Left renal cortex interstitium (tissue), 4 donors: ENCODE measurements around the gene FOXQ1. TPM values are rescaled to one million over a fixed set of nuclear protein-coding genes. Genes with fewer than 3 reads are reported as not detected.

Source experiments
- DNase-seq, 4 donors: peaks; one replicate each; pipeline ENCODE4 v3.0.0-alpha.2; 2013; ENCODE audit warnings: low read depth in 4 of 4, low spot score in 2 of 4, missing footprints in 1 of 4
- polyA plus RNA-seq, 4 donors: library from polyadenylated mRNA; unstranded; fragments of 120-200 nt; gene quantifications; one replicate each; pipeline ENCODE4 v1.2.1, GENCODE V29; 2013; ENCODE audit not compliant: insufficient read length in 4 of 4

Gene FOXQ1
- polyA plus RNA-seq = 10 to 100 TPM in 3 of 4 donors, 1 to 10 TPM in 1; 9.5 to 14.3 (median 11.3) TPM

GRCh38 chr6:1311400-1312202, at the start of gene FOXQ1:
FOXQ1 (plus strand) TSS chr6:1312098; CDS start chr6:1312705, 607 bp downstream.
- no peak for DNase-seq

GRCh38 chr6:1262704-1263038, 49.2 kb upstream of the FOXQ1 start:
- no peak for DNase-seq

GRCh38 chr6:1263039-1263849, 48.7 kb upstream of the FOXQ1 start:
- DNase-seq = no peak

GRCh38 chr6:1263850-1264377, 48.0 kb upstream of the FOXQ1 start:
- DNase-seq = no peak

- no peak for DNase-seq
Measured at GRCh38 chr6:1264619-1265445, 47.1 kb upstream of the FOXQ1 start.

- DNase-seq = no peak
Measured at GRCh38 chr6:1266686-1267056, 45.2 kb upstream of the FOXQ1 start.

- DNase-seq = no peak
Measured at GRCh38 chr6:1267057-1267732, 44.7 kb upstream of the FOXQ1 start.

GRCh38 chr6:1267790-1268762, 43.8 kb upstream of the FOXQ1 start:
- DNase-seq = no peak

GRCh38 chr6:1271071-1271763, 40.7 kb upstream of the FOXQ1 start:
- DNase-seq = no peak

GRCh38 chr6:1278061-1278720, 33.7 kb upstream of the FOXQ1 start:
- peak in 1 of 4 donors; percentile 20 for DNase-seq

- DNase-seq = no peak
Measured at GRCh38 chr6:1279065-1279464, 32.8 kb upstream of the FOXQ1 start.

- no peak for DNase-seq
Measured at GRCh38 chr6:1280666-1281300, 31.1 kb upstream of the FOXQ1 start.

- no peak for DNase-seq
Measured at GRCh38 chr6:1281746-1282145, 30.2 kb upstream of the FOXQ1 start.

- DNase-seq = no peak
Measured at GRCh38 chr6:1283501-1283900, 28.4 kb upstream of the FOXQ1 start.

GRCh38 chr6:1285556-1285955, 26.3 kb upstream of the FOXQ1 start:
- DNase-seq = no peak

- DNase-seq = no peak
Measured at GRCh38 chr6:1285956-1286355, 25.9 kb upstream of the FOXQ1 start.

- DNase-seq = no peak
Measured at GRCh38 chr6:1287103-1287591, 24.8 kb upstream of the FOXQ1 start.
